K562 (cell line): ENCODE data around the gene GHR. TPM values are rescaled to one million over a fixed set of nuclear protein-coding genes. Genes with fewer than 3 reads are reported as not detected.
A peak's percentile ranks its signal among the peaks of the same experiment; 100 is the strongest.

ENCODE experiments used
- CHCHD3 ChIP-seq: fragments of 250-450 bp; sonication (Bioruptor Pico); IDR thresholded peaks from 2 replicates; pipeline ENCODE4 v2.1.2; 2022; ENCODE audit warnings: mild to moderate bottlenecking
- CREM ChIP-seq: IDR thresholded peaks from 2 replicates; pipeline ENCODE4 v1.6.1; 2014; ENCODE audit warnings: antibody characterized with exemption, low read depth
- CTBP1 ChIP-seq: fragments of 450-650 bp; IDR thresholded peaks from 2 replicates; pipeline ENCODE4 v1.6.1; 2016; ENCODE audit warnings: borderline replicate concordance
- HDAC6 ChIP-seq: IDR thresholded peaks from 2 replicates; pipeline ENCODE4 v1.6.1; 2012; ENCODE audit warnings: low read depth, mild to moderate bottlenecking, control low read depth, inconsistent platforms, low read length, moderate library complexity
- HES1 ChIP-seq: fragments of 450-650 bp; IDR thresholded peaks from 2 replicates; pipeline ENCODE4 v1.6.1; 2016; ENCODE audit warnings: low read depth, mild to moderate bottlenecking, moderate library complexity
- HSF4 ChIP-seq: fragments of 250-450 bp; sonication (Bioruptor Pico); IDR thresholded peaks from 2 replicates; pipeline ENCODE4 v2.1.2; 2022; ENCODE audit warnings: mild to moderate bottlenecking, moderate library complexity, borderline replicate concordance
- KLF13 ChIP-seq: fragments of 450-650 bp; IDR thresholded peaks from 2 replicates; pipeline ENCODE4 v1.6.1; 2016; ENCODE audit warnings: missing genetic modification characterization, low read depth, mild to moderate bottlenecking, missing compliant biosample characterization, moderate library complexity, borderline replicate concordance
- MGA ChIP-seq: fragments of 450-650 bp; IDR thresholded peaks from 2 replicates; pipeline ENCODE4 v1.6.1; 2016; ENCODE audit warnings: mild to moderate bottlenecking, moderate library complexity
- NCOA1 ChIP-seq: fragments of 450-650 bp; IDR thresholded peaks from 2 replicates; pipeline ENCODE4 v1.6.1; 2016; ENCODE audit warnings: low read depth
- NCOA2 ChIP-seq, 2 experiments: fragments of 450-650 bp; IDR thresholded peaks; 2 replicates each; pipeline ENCODE4 v1.6.1; 2018; ENCODE audit warnings: mild to moderate bottlenecking in 2 of 2, moderate library complexity in 1 of 2; ENCODE audit not compliant: partially characterized antibody in 2 of 2
- NFE2 ChIP-seq: IDR thresholded peaks from 2 replicates; pipeline ENCODE4 v1.6.1; 2014; ENCODE audit warnings: antibody characterized with exemption, low read depth
- NFXL1 ChIP-seq: fragments of 450-650 bp; formaldehyde crosslinking; IDR thresholded peaks from 2 replicates; pipeline ENCODE4 v1.4.0; 2021; ENCODE audit warnings: mild to moderate bottlenecking
- TAL1 ChIP-seq: fragments of 450-650 bp; IDR thresholded peaks from 2 replicates; pipeline ENCODE4 v1.6.1; 2016; ENCODE audit warnings: mild to moderate bottlenecking
- TRIM24 ChIP-seq, 2 experiments: fragments of 450-650 bp; IDR thresholded peaks; 2 replicates each; pipeline ENCODE4 v1.6.1; 2016
- ZNF395 ChIP-seq: fragments of 200-800 bp; sonication (Bioruptor generic); IDR thresholded peaks from 2 replicates; pipeline ENCODE4 v1.6.1; 2017; ENCODE audit warnings: missing genetic modification characterization, missing compliant biosample characterization
- polyA plus RNA-seq, 8 experiments: library from polyadenylated mRNA; depleted of rRNA in 4 of 8; stranded (reverse) in 5 of 8; unstranded in 3 of 8; fragments of >200 nt; fragmentation: Nextera tagmentation in 2 of 8; fragmentation: Illumina TruSeq in 1 of 8; extraction: Ambion mirVana in 2 of 8; extraction: Trizol in 1 of 8; gene quantifications; 2 replicates each; pipeline versions ENCODE4 v1.2.1 to v1.2.3, GENCODE V29; 2011 to 2014; ENCODE audit warnings: inconsistent platforms in 1 of 8, missing spikeins in 1 of 8
- total RNA-seq, 7 experiments: library from RNA; depleted of rRNA in 6 of 7; stranded (reverse); fragments of >200 nt in 6 of 7; fragmentation: Illumina TruSeq in 2 of 7; extraction: Trizol in 2 of 7; gene quantifications; 2 replicates each; pipeline versions ENCODE4 v1.2.1 to v1.2.3, GENCODE V29; 2011 to 2021; ENCODE audit warnings: low replicate concordance in 1 of 7

GHR gene
- total and polyA plus RNA-seq, 9 of the 15 experiments (the other 6 are each of a cell fraction or from before 2014, with no cell fraction given) = 0.01 to 0.13 (median 0.07) TPM; not detected in 5

GRCh38 chr5:42586625-42587024 is 163.4 kb downstream of the GHR start (continued):
- TF ChIP-seq MGA (peak; percentile 91), NCOA2 (IDR thresholded peaks at IDR 0.05; ENCODE audit: partially characterized antibody in 2 of 2) (peak in 1 of 2 experiments; percentile 40), NCOA1 (0 out of 2 replicates have a peak, but pooled peaks have one; percentile 53), KLF13 (tag) (no peak), CTBP1 (peak; percentile 19; the same call in 1 of the 2 replicates), ZNF395 (CRISPR knock-in tag) (peak; percentile 71; the same call in 1 of the 2 replicates), TAL1 (peak; percentile 43), CHCHD3 (CRISPR knock-in tag) (no peak), HSF4 (CRISPR knock-in tag) (peak; percentile 52; the same call in 1 of the 2 replicates), NFXL1 (CRISPR knock-in tag) (no peak), HDAC6 (no peak), NFE2 (peak; percentile 90), CREM (peak; percentile 68), TRIM24 (IDR thresholded peaks at IDR 0.05) (peak in 1 of 2 experiments; percentile 26; a peak in 1 of 4 replicates), HES1 (peak; percentile 74)
